GM18519 (cell line): ENCODE measurements around the gene ANKRD34A.
A peak's percentile ranks its signal among the peaks of the same experiment; 100 is the strongest.
"Not testable (repeated sequence)": the region's sequence is repeated elsewhere in the genome, so short reads cannot be mapped to it uniquely, and the experiment has no call there.

Source experiments
- ATAC-seq: cut with Tn5 transposase; IDR thresholded peaks from one replicate; pipeline ENCODE4 v1.9.1; 2021; ENCODE audit warnings: mild to moderate bottlenecking, moderate library complexity; ENCODE audit not compliant: unreplicated experiment, low FRiP score

ANKRD34A gene

GRCh38 chr1:145951526-145951925, 12.8 kb downstream of the ANKRD34A start:
- ATAC-seq: no peak

- no peak for ATAC-seq
Observed at GRCh38 chr1:145949219-145949618, 15.2 kb downstream of the ANKRD34A start.

DNA sequence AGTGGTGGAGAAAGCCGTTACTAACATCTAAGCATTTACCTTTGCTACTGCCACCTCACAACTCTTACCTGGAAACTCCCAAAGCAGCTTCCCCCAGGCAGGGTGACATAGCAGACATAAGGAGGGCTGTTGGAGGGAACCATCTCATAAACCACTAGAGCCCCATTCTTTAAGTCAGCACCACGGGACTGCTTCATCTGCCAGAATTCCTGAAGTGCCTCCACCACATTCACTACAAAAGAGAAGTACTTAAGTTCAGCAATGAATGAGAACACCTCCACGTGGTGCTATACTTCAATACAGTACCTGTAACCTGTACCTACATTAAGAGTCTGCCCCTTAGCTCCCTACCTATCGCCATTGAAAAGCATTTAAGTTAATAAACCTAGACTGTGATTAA, 16.8 kb downstream of the ANKRD34A start:
- no peak for ATAC-seq

DNA sequence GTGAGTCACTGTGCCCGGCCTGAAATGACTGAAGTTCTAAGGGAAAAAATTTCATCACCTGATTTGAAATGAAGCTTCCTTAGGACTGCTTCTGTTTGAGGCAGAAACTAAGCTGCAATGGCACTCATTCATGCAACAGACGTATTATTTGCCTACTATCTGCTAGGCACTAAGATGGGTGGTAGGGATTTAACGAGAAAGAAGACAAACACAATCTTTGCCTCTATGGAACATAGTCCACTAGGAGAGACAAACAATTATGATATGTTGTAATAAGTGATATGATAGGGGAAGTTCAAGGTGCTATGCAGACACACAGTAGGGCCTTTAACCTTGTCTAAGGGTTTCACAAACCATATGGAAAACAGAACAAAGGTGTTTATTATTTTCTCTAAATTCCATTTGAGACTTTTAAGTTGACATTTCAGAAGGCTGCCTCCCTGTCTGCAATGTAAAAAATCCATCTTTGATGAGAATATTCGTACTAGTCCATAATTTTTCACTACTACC, 17.8 kb downstream of the ANKRD34A start:
- no peak for ATAC-seq

DNA sequence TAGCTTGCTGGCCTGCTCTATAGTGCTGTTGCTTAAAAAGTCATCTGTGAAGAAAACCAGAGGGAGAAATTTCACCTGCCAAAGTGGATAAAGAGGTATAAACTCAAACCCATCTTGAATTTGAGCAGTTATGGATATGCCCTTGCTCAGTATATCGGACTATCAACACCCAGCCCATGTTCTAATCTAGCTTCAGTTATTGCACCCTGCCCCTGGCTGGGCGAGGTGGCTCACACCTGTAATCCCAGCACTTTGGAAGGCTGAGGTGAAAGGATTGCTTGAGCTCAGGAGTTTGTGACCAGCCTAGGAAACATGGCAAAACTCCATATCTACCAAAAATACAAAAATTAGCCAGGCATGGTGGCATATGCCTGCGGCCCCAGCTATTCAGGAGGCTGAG, 19.8 kb downstream of the ANKRD34A start:
- ATAC-seq: no peak

GRCh38 chr1:145942871-145943270, 21.5 kb downstream of the ANKRD34A start:
- no peak for ATAC-seq

DNA sequence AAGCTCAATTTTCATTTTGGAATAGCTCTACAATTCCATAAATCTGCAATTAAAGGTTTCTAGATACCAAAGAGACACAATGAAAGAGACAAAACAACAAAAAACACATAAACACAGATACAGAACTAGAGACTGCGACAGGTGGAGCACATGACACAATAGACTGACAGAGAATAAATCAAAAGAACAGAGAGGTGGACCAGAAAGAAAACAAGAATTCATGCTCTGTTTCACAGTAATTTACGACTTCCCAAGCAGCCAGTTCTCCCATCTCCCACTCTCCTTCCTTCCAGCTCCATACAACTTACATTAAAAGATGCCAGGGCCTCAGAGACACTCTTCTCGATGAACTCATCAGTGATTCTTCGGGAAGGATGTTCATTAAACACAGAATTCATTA, 22.0 kb downstream of the ANKRD34A start:
- ATAC-seq: no peak

DNA sequence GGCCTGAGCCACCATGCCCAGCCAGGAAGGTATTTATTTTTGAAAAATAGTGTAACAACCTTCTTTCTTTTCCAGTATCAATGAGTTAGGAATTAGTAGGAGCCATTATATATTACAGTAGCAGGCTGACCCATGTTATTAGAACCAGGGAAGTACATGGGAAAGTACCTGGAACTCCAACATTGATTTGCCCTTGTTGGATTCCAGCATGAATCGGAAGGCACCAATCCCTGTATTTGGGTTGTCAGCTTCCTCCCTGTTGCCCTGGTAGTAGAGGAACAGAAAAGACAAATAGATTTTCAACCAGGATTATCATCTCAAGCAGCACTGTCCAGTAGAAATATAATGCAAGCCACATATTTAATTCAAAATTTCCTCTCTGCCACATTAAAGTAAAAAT, 26.9 kb downstream of the ANKRD34A start:
- no peak for ATAC-seq

DNA sequence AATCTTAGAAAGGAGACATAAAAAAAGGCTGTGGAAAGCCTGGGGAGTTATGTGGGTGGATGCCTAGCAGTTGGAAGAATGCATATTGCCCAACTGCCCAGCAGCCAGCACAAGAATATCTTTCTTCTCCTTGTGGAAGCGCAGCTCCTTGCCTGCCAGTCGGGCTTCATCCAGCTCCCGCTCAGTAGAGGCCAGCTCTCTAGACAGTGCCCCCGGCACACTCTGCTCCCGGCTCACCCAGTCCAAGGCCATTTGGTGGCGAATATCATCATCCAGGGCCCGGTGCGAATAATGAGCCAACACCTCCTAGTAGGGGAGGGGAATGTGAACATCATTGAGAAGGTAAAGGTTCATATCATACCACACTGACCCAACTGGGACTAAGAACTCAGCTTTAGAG, 28.1 kb downstream of the ANKRD34A start:
- ATAC-seq: no peak

GRCh38 chr1:145935708-145936107, 28.7 kb downstream of the ANKRD34A start:
- no peak for ATAC-seq

- ATAC-seq: not testable (repeated sequence)
Observed at GRCh38 chr1:145932522-145933009, 31.8 kb downstream of the ANKRD34A start.

DNA sequence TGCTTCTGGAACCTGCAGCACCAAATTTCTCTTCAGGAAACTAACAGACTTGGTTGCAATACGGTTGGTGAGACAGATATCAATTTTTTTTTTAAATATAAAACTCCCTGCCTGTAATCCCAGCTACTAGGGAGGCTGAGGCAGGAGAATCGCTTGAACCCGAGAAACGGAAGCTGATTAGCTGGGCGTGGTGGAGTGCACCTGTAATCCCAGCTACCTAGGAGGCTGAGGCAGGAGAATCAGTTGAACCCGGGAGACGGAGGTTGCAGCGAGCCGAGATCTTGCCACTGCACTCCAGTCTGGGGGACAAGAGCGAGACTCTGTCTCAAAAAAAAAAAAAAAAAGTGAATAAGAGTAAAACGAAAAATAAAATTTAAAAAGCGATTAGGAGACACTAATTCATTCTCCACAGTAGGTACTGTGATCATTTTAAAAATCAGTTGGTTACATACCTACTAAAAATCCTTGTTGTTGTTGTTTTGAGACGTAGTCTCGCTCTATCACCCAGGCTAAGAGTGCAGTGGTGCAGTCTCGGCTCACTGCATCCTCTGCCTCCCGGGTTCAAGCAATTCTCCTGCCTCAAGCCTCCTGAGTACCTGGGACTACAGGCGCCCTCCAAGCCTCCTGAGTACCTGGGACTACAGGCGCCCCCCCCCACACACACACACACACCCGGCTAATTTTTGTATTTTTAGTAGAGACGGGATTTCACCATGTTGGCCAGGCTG, 36.3 kb downstream of the ANKRD34A start:
- ATAC-seq: no peak

DNA sequence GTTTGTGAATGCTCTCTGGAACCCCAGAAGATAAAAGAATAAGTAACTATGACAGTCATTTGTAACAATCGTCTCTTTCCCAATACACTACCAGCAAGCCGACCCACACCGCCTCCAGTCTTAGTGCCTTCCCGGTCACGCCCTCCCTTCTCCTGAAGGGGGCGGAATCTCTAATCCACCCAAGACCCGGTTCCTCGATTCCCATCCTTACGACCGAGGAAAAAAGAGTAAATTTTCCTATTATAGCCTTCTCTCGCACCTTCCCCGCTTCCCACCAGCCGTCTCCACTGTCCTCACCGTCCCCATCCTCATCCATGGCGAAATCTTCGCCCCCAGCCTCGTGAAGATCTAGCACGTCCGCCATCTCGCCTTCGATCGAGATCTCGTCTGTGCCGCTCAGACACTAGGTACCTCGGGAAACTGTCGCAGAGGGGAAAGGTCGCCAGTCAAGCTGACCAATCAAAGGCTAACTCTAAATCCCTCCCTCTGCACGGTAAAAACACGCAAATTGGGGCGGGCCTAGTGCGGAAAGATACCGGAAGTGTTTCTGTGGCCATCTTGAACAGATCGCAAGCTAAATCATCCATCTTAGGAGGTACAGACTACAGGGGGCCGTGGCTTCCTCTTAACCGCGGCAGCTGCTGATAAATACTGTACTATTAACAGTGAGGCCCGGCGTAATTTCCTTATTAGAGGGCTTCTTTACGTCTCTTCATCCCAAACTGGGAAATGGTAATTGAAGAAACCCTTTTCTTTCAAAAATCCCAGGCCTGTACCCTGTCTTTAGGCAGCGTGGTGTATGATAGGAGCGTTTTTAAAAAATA, 37.1 kb downstream of the ANKRD34A start, which contains the start of gene RBM8A:
TSS of gene RBM8A (minus strand) at position 422 of the 824 bp plus-strand sequence. CDS start at position 364, 58 bp downstream.
- peak; percentile 87 for ATAC-seq

DNA sequence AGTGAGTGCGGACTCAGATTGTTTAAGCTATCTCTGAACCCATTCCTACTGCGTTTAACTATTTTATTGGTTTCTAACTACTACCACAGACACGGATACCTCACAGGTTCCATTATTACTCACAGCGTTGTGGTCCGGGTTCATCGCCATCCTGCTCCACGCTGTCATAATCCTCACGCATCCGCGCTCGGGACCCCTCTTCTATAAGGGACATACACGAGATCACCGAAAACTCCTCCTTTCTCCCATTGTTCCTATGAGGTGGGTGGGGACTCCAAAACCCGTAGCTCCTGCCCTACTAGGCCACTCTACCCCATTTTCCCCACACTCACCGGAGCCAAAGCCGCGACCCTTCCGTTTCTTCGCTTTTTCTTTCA, 37.7 kb downstream of the ANKRD34A start:
- ATAC-seq: no peak

DNA sequence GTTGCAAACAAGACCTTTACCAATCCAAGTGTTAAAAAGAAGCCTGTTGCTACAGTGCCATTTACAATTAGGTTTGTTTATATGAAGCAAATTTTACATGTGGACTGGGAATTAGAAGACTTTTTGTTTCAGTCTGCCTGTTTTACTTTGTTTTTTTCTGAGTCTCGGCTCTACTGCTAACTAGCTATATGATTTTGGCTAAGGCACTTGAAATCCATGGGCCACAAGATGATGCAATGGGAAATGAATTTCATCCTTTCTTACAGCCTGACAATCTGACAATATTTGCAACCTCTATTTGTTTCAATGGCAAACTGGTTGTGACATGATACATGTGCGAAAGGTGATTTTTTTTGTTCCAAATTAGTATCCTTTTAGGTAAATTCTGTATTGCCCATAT, 42.1 kb downstream of the ANKRD34A start:
- ATAC-seq: no peak

GRCh38 chr1:145920297-145920696, 44.1 kb downstream of the ANKRD34A start:
- not testable (repeated sequence) for ATAC-seq

DNA sequence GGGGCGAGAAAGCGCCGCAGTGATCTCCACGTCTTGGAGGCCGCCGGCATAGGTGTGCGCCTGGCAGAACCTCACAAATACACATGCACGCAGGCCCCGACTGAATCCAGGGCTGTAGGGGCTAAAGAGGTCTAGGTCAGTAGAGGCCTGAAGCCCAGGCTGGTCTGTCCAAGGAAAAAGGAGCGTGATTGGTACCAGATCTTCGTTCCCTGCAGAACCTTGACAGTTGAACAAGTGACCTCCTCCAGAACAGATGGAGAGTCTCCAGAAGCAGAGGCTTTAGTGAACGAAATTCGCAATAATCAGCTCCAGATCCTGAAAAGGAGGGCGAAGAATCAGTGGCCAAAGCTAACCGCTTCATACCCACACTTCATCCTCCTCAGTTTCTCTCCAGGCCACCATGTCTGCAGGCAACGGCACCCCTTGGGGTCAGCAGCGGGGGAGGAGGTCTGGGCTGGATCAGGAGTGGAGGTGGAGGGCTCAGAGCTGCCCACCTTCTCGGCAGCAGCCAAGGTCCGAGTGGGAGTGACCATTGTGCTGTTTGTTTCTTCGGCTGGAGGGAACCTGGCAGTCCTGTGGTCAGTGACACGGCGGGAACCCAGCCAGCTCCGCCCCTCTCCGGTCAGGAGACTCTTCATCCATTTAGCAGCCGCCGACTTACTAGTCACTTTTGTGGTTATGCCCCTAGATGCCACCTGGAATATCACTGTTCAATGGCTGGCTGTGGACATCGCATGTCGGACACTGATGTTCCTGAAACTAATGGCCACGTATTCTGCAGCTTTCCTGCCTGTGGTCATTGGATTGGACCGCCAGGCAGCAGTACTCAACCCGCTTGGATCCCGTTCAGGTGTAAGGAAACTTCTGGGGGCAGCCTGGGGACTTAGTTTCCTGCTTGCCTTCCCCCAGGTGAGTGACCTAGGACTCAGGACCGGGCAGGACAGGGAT, 45.1 kb downstream of the ANKRD34A start:
- ATAC-seq: no peak

- no peak for ATAC-seq
Observed at GRCh38 chr1:145918144-145918991, 46.0 kb downstream of the ANKRD34A start, which contains the start of gene PEX11B. Gene PEX11B (minus strand): TSS chr1:145918717. CDS start chr1:145918688, 29 bp downstream.

DNA sequence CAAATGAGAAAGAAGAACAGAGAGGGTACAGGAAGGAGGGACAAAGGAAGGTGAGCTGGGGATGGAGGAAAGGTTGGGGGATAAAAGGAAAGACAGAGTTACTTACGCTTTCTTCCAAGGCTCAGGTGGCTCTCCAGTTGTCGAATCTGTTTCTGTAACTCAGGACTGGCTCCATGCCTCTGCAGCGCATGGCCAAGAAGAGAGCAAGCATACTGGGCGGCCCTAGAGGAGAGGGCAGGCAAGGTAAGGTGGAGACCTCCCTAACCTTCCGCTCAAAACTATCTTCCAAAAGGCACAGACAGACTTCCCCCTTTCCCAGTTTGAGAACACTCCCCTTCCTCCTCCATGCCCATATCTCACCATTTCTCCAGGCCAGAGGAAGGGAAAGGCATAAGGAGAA, 46.8 kb downstream of the ANKRD34A start:
- ATAC-seq: no peak
